ENCODE results near the gene COL1A1.

The COL1A1 gene

DNA sequence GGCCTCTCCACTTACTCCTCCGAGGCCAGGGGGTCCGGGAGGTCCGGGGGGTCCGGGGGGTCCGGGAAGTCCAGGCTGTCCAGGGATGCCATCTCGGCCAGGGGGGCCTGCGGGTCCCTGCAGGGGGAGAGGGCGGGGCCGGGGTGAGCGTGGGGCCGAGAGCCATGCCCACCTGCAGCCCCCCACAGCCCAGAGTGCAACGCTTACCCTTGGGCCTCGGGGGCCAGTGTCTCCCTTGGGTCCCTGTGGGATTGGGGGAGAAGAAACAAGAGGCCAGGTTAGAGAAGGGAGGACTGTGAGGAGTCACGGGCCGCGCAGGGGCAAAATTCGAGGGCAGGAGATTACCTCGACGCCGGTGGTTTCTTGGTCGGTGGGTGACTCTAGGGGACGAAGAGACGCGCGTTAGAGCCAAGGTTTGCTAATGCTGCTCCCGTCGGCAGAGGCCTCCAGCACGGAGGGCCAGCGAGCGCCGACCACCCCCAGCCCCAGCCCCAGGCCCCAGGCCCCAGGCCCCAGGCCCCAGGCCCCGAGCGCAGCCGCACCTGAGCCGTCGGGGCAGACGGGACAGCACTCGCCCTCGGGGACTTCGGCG is 2.1 kb downstream of the COL1A1 start:
- FAIRE-seq (no peak), DNase-seq (ENCODE audit: insufficient read length, low spot score) (no peak)
- TF ChIP-seq, protein P1, sequence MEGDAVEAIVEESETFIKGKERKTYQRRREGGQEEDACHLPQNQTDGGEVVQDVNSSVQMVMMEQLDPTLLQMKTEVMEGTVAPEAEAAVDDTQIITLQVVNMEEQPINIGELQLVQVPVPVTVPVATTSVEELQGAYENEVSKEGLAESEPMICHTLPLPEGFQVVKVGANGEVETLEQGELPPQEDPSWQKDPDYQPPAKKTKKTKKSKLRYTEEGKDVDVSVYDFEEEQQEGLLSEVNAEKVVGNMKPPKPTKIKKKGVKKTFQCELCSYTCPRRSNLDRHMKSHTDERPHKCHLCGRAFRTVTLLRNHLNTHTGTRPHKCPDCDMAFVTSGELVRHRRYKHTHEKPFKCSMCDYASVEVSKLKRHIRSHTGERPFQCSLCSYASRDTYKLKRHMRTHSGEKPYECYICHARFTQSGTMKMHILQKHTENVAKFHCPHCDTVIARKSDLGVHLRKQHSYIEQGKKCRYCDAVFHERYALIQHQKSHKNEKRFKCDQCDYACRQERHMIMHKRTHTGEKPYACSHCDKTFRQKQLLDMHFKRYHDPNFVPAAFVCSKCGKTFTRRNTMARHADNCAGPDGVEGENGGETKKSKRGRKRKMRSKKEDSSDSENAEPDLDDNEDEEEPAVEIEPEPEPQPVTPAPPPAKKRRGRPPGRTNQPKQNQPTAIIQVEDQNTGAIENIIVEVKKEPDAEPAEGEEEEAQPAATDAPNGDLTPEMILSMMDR (IDR thresholded peaks at IDR 0.05; ENCODE audit: insufficient read depth, missing control alignments): no peak

DNA sequence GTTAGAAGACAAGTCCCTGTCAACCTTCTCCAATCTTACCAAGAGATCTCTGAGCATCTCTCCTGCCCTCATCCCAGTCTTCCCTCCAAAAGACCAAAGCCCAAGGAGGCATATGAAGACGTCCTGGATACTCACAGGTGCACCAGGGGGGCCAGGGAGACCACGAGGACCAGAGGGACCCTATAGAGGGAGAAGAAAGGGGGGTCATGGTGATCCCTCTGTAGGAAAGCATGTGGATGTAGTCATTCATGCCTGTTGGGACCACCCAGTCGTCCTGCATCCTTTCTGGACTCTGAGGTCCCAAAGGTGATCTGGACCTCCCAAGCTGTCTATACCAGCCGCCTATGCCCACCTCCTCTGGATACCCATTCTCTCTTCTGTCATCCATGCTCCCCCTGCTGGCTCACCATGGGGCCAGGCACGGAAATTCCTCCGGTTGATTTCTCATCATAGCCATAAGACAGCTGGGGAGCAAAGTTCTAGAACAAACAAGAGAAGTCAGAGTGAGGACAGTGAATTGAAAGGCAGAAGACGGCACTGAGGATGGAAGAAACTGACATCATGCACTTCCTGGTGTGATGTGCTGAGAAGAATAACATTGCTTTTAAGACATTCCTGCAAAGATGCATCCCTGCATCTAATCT is 3.3 kb downstream of the COL1A1 start:
- FAIRE-seq (no peak), DNase-seq (ENCODE audit: insufficient read length, low spot score) (no peak)
- TF ChIP-seq, protein P1 (IDR thresholded peaks at IDR 0.05; ENCODE audit: insufficient read depth, missing control alignments): peak; percentile 63

DNA sequence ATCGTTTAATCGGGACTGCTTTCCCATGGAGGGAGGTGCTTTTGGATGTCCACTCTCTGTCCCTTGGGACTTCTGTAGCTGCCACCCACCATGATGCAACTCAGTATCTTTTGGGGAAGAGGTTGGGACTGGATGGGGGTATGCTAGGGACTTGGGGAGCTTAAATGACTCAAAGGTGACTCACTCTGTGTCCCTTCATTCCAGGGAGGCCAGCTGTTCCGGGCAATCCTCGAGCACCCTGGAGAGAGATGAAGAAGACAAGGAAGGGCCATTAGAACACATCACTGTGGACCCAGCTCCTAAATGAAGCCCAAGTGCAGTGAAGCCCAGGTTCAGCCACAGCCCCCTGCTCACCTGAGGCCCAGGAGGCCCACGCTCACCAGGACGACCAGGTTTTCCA is 4.6 kb downstream of the COL1A1 start:
- TF ChIP-seq, protein P1 (IDR thresholded peaks at IDR 0.05; ENCODE audit: insufficient read depth, missing control alignments): no peak
- DNase-seq (ENCODE audit: insufficient read length, low spot score): no peak
- FAIRE-seq: no peak

DNA sequence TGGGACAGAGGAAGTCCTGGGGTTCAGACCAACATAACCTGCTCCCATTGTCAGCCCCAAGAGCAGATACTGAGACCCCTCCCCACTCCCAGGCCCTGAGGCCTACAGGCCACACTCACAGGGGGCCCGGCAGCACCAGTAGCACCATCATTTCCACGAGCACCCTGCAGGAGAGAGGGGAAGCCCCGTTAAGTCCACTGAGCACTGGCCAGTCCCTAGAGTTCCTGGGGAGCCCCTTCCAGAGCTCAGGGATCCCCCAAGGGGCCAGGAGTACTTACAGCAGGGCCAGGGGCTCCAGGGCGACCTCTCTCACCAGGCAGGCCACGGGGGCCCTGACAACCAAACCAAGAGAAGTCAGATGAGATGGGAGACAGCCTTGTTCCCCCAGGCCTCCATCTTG is 5.4 kb downstream of the COL1A1 start:
- no peak for DNase-seq (ENCODE audit: insufficient read length, low spot score)
- FAIRE-seq: no peak
- TF ChIP-seq, protein P1 (IDR thresholded peaks at IDR 0.05; ENCODE audit: insufficient read depth, missing control alignments): no peak

DNA sequence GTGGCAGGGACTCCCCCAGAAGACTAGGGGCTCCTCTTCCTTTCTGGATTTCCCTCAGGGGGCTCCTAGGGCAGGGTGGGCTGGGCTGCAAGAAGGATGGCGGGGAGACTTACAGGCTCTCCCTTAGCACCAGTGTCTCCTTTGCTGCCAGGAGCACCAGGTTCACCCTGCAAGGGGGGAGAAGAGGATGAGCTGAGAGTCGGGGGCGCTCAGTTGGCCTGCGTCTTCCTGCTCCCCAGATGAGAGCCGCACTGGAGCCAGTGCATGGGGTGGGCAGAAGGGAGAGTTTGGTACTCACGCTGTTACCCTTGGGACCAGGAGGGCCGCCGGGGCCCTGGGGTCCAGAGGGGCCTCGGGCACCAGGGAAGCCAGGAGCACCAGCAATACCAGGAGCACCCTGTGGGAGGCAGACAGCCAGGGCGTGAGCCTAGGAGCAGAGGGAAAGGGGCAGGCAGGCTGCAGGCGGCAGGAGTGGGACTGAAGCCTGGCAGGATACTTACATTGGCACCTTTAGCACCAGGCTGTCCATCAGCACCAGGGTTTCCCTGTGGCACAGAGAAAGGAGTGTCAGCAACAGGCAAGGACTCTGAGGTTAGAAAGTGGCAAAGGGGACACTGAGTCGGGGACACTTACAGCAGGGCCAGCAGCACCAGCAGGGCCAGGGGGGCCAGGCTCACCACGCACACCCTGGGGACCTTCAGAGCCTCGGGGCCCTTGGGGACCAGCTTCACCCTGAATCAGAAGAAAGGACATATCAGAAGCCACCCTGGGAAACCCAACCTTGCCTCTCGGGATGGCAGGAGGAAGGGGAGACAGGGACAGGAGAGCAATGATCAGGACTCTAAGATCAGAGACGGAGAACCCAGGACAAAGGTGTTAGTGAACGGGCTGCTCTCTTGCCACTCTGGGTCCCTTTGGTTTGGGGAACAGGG is 6.2 kb downstream of the COL1A1 start:
- TF ChIP-seq, protein P1 (IDR thresholded peaks at IDR 0.05; ENCODE audit: insufficient read depth, missing control alignments): no peak
- no peak for DNase-seq (ENCODE audit: insufficient read length, low spot score)
- no peak for FAIRE-seq

DNA sequence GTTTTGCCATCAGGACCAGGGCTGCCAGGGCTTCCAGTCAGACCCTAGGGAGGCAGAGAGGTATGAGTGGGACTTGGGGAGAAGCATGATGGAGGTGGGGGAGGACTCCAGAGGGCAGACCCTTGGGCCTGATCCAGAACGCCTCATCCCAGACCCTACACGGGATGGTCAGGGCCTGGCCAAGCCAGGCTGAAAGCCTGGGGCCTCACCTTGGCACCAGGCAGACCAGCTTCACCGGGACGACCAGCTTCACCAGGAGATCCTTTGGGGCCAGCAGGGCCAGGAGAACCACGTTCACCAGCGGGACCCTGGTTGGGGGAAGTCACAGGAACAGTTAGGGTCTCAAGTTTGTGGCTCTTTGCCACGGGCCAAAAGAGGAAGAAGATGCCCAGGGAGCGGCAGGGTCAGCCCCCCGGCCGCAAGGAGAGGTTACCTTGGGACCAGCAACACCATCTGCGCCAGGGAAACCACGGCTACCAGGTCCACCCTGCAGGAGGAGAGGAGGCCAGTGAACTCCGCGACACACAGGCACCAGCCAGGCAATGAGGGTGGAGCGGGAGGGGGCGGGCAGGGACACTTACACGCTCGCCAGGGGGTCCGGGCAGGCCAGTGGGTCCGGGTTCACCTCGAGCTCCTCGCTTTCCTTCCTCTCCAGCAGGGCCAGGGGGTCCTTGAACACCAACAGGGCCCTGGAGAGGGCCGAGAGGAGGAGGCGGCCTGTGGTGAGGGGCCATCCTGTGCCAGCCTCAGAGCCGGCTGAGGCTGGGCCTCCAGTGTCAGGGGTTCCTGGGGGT is 7.1 kb downstream of the COL1A1 start:
- TF ChIP-seq, protein P1 (IDR thresholded peaks at IDR 0.05; ENCODE audit: insufficient read depth, missing control alignments): no peak
- FAIRE-seq (no peak), DNase-seq (ENCODE audit: insufficient read length, low spot score) (no peak)

Data from D721Med (cell line).